Smooth muscle cell (in vitro differentiated cells): ENCODE results near the gene SRSF5. TPM values are rescaled to one million over a fixed set of nuclear protein-coding genes. Genes with fewer than 3 reads are reported as not detected.

Source experiments
- DNase-seq: peaks from one replicate; lab custom pipeline; 2025; ENCODE audit not compliant: unreplicated experiment; lab: John Stamatoyannopoulos, UW
- H2AFZ ChIP-seq: fragments of 200-600 bp; sonication (generic); 2 replicates; pipeline ENCODE4 v1.6.0; 2016; ENCODE audit warnings: antibody characterized with exemption, low read depth, mild to moderate bottlenecking
- H3F3A ChIP-seq: fragments of 200-600 bp; sonication (generic); 2 replicates; pipeline ENCODE4 v1.6.0; 2017; ENCODE audit warnings: antibody characterized with exemption, low read depth
- H3K27ac ChIP-seq: fragments of 200-600 bp; sonication (generic); 2 replicates; pipeline ENCODE4 v1.5.1; 2016; ENCODE audit warnings: low read depth, mild to moderate bottlenecking
- H3K27me3 ChIP-seq: fragments of 200-600 bp; sonication (generic); 2 replicates; pipeline ENCODE4 v1.6.1; 2016; ENCODE audit warnings: low read depth, mild to moderate bottlenecking
- H3K36me3 ChIP-seq: fragments of 200-600 bp; sonication (generic); 2 replicates; pipeline ENCODE4 v1.5.1; 2016; ENCODE audit warnings: low read depth
- H3K4me1 ChIP-seq: fragments of 200-600 bp; sonication (generic); 2 replicates; pipeline ENCODE4 v1.5.1; 2016; ENCODE audit warnings: low read depth
- H3K4me2 ChIP-seq: fragments of 200-600 bp; sonication (generic); 2 replicates; pipeline ENCODE4 v1.6.0; 2016; ENCODE audit warnings: mild to moderate bottlenecking
- H3K4me3 ChIP-seq: fragments of 200-600 bp; sonication (generic); 2 replicates; pipeline ENCODE4 v1.5.1; 2016; ENCODE audit warnings: mild to moderate bottlenecking
- H3K79me2 ChIP-seq: fragments of 200-600 bp; sonication (generic); 2 replicates; pipeline ENCODE4 v1.6.0; 2016; ENCODE audit warnings: low read depth, mild to moderate bottlenecking
- H3K9ac ChIP-seq: fragments of 200-600 bp; sonication (generic); 2 replicates; pipeline ENCODE4 v1.6.0; 2016; ENCODE audit warnings: low read depth
- H3K9me3 ChIP-seq: fragments of 200-600 bp; sonication (generic); replicated peaks from 2 replicates; pipeline ENCODE4 v1.5.1; 2016; ENCODE audit warnings: low read depth
- H4K20me1 ChIP-seq: fragments of 200-600 bp; sonication (generic); 2 replicates; pipeline ENCODE4 v1.6.0; 2016; ENCODE audit warnings: low read depth
- CTCF ChIP-seq: fragments of 200-600 bp; sonication (generic); IDR thresholded peaks from 2 replicates; pipeline ENCODE4 v1.5.1; 2017; ENCODE audit warnings: borderline replicate concordance, mild to moderate bottlenecking, antibody characterized with exemption; ENCODE audit not compliant: insufficient read depth, poor library complexity, severe bottlenecking
- WGBS: methylation state at CpG from one replicate; pipeline ENCODE4 v1.1.7; 2016; ENCODE audit warnings: low lambda C conversion rate; 5-methylcytosine and 5-hydroxymethylcytosine counted together
- polyA plus RNA-seq: library from polyadenylated mRNA; unstranded; fragments of >200 nt; fragmentation: Nextera tagmentation; extraction: Ambion mirVana; gene quantifications from 2 replicates; pipeline ENCODE4 v1.2.1, GENCODE V29; 2016
- total RNA-seq: library from RNA; depleted of rRNA; stranded (reverse); fragments of >200 nt; gene quantifications from 2 replicates; pipeline ENCODE4 v1.2.3, GENCODE V29; 2014

Gene SRSF5
- total and polyA plus RNA-seq, 2 experiments from 2014 or later, result 197 to 201 TPM

- Histone ChIP-seq H3K36me3 (peaks cover 24% of the 10 kb centered on the region), H3K79me2 (peaks cover 37% of the 10 kb centered on the region), H3F3A (peaks cover 34% of the 10 kb centered on the region), H4K20me1 (peaks cover 54% of the 10 kb centered on the region), H3K27me3 (no peaks in the 10 kb centered on the region), H3K4me3 (peak overlapping the region; percentile 99), H3K4me1 (peaks cover 24% of the 10 kb centered on the region), H2AFZ (peak overlapping the region; percentile 8), H3K9me3 (no peaks in the 10 kb centered on the region), H3K9ac (peak overlapping the region; percentile 100), H3K4me2 (peak overlapping the region; percentile 97), H3K27ac (peak overlapping the region; percentile 100)
- peak; percentile 70 for DNase-seq
- 1% methylated on average over 53 of the region's 54 CpGs for whole genome bisulfite sequencing
- TF ChIP-seq CTCF, result no peak
Measured at GRCh38 chr14:69767369-69767999, 542 bp downstream of the SRSF5 start.

GRCh38 chr14:69768873-69769272, 1.9 kb downstream of the SRSF5 start:
- H4K20me1 ChIP-seq, result peaks cover 68% of the 10 kb centered on the region
- H3K36me3 ChIP-seq, result peaks cover 28% of the 10 kb centered on the region
- WGBS, result 87% methylated on average over 8 of the region's 8 CpGs
- H3K27ac ChIP-seq, result peak overlapping the region; percentile 100
- H3F3A ChIP-seq, result peaks cover 34% of the 10 kb centered on the region
- H3K4me2 ChIP-seq, result peak overlapping the region; percentile 97
- no peak for DNase-seq
- H3K4me1 ChIP-seq, result peaks cover 24% of the 10 kb centered on the region
- no peak overlapping the region for H3K9ac ChIP-seq
- H3K79me2 ChIP-seq, result peaks cover 37% of the 10 kb centered on the region
- no peaks in the 10 kb centered on the region for H3K27me3 ChIP-seq
- no peaks in the 10 kb centered on the region for H3K9me3 ChIP-seq
- H3K4me3 ChIP-seq, result peak overlapping the region; percentile 99
- H2AFZ ChIP-seq, result no peak overlapping the region
- TF ChIP-seq CTCF, result no peak

- H3K9me3 ChIP-seq, result no peaks in the 10 kb centered on the region
- H3K4me1 ChIP-seq, result peaks cover 24% of the 10 kb centered on the region
- no peak for TF ChIP-seq CTCF
- peak overlapping the region; percentile 100 for H3K27ac ChIP-seq
- H3K4me3 ChIP-seq, result peak overlapping the region; percentile 99
- DNase-seq, result no peak
- 96% methylated on average over 22 of the region's 22 CpGs for WGBS
- peaks cover 28% of the 10 kb centered on the region for H3K36me3 ChIP-seq
- no peak overlapping the region for H2AFZ ChIP-seq
- H4K20me1 ChIP-seq, result peaks cover 75% of the 10 kb centered on the region
- H3F3A ChIP-seq, result peaks cover 39% of the 10 kb centered on the region
- no peaks in the 10 kb centered on the region for H3K27me3 ChIP-seq
- peaks cover 37% of the 10 kb centered on the region for H3K79me2 ChIP-seq
- no peak overlapping the region for H3K9ac ChIP-seq
- peak overlapping the region; percentile 97 for H3K4me2 ChIP-seq
Measured at GRCh38 chr14:69769623-69770022, 2.7 kb downstream of the SRSF5 start.

GRCh38 chr14:69770559-69770958, 3.6 kb downstream of the SRSF5 start:
- H3K79me2 ChIP-seq, result peaks cover 37% of the 10 kb centered on the region

More at GRCh38 chr14:69770559-69770958, 3.6 kb downstream of the SRSF5 start:
- peaks cover 47% of the 10 kb centered on the region for H3F3A ChIP-seq
- peak overlapping the region; percentile 100 for H3K27ac ChIP-seq
- no peak overlapping the region for H2AFZ ChIP-seq
- H3K4me1 ChIP-seq, result peaks cover 24% of the 10 kb centered on the region
- peak overlapping the region; percentile 97 for H3K4me2 ChIP-seq
- no peaks in the 10 kb centered on the region for H3K27me3 ChIP-seq
- H3K9me3 ChIP-seq, result no peaks in the 10 kb centered on the region
- H3K9ac ChIP-seq, result no peak overlapping the region
- no peak for TF ChIP-seq CTCF
- DNase-seq, result no peak
- no peak overlapping the region for H3K4me3 ChIP-seq
- H3K36me3 ChIP-seq, result peaks cover 28% of the 10 kb centered on the region
- whole genome bisulfite sequencing, result 95% methylated on average over 3 of the region's 3 CpGs
- H4K20me1 ChIP-seq, result peaks cover 84% of the 10 kb centered on the region
